ENCODE data around the gene MOB2.

DNA sequence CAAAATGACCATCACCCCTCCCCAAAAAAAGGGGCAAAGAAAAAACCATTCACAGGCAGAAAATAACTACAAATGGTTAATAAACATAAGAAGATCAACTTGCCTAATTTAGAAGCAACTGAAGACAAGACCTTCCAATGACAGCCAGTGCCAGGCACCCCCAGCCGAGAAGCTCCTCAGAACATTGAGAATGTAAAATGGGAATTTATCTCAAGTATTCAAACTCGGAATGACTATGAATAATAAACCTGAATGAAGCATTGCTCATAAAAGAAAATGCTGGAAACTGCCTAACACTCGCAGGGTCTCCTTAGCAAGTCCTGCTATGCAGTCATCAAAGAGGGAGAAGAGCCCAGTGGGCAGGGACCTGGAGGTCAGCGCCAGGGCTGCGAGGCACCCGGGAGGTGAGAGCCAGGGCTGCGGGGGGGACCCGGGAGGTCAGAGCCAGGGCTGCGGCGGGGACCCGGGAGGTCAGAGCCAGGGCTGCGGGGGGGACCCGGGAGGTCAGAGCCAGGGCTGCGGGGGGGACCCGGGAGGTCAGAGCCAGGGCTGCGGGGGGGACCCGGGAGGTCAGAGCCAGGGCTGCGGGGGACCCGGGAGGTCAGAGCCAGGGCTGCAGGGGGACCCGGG lies 23.2 kb upstream of the MOB2 start:
- no peak for TF ChIP-seq FLYWCH1 (CRISPR knock-in tag; IDR thresholded peaks at IDR 0.05)
- no peak for TF ChIP-seq CTCF (CRISPR knock-in tag; IDR thresholded peaks at IDR 0.05)
- TF ChIP-seq POLR2G (IDR thresholded peaks at IDR 0.05; ENCODE audit: low read depth, low read length) = no peak
- no peak for TF ChIP-seq CERS6 (CRISPR knock-in tag; IDR thresholded peaks at IDR 0.05)
- no peak for TF ChIP-seq ZNF232 (CRISPR knock-in tag; IDR thresholded peaks at IDR 0.05; ENCODE audit: borderline replicate concordance)
